ENCODE results near the gene MSH5.

The MSH5 gene

DNA sequence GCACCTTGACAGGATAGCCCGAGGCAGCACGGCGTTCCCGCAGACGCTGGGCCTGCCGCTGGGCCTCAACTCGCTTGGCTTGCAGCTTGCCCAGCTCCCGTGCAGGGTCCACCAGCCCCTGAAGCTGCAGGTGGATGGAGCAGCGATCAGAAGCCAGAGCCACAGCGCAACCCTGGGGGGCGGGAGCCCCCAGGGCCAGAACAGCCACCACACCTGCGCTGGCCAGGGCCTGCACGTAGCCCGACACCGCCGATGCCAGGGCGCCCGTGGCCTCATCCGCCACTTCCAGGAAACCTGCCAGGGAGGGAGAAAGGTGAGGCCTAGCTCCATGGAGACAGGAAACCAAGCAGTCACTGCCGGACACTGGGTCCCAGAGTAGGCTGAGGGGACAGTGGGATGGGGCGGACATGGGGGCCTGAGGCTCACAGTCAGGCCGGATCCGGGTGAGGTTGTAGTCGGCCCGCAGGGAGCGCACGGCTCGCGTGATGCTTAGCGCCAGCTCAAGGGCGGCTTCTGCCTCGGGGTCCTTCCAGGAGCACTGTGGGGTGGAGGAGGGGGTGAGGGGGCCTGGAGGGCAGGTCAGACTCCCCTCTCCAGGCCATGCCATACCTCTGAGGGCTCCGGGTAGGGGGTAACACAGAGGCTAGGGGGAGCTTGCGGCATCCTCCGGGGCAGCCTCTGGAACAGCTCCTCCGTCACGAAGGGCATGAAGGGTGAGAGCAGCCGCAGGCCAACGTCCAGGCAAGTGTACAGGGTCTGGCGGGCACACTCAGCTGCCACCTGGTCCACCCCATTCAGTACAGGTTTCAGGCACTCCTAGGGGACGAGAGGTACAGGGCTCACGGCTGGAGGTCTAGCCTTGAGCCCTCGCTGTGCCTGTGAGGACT is 39.4 kb downstream of the MSH5 start:
- no peak overlapping the region for H2AFZ ChIP-seq (ENCODE audit: low read length)
- TF ChIP-seq, protein P1, sequence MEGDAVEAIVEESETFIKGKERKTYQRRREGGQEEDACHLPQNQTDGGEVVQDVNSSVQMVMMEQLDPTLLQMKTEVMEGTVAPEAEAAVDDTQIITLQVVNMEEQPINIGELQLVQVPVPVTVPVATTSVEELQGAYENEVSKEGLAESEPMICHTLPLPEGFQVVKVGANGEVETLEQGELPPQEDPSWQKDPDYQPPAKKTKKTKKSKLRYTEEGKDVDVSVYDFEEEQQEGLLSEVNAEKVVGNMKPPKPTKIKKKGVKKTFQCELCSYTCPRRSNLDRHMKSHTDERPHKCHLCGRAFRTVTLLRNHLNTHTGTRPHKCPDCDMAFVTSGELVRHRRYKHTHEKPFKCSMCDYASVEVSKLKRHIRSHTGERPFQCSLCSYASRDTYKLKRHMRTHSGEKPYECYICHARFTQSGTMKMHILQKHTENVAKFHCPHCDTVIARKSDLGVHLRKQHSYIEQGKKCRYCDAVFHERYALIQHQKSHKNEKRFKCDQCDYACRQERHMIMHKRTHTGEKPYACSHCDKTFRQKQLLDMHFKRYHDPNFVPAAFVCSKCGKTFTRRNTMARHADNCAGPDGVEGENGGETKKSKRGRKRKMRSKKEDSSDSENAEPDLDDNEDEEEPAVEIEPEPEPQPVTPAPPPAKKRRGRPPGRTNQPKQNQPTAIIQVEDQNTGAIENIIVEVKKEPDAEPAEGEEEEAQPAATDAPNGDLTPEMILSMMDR (conservative IDR thresholded peaks at IDR 0.05; ENCODE audit: low read length) = no peak
- TF ChIP-seq EZH2phosphoT487 (IDR thresholded peaks at IDR 0.05; ENCODE audit: borderline replicate concordance) = no peak
- H3F3A ChIP-seq (ENCODE audit: low read depth) = no peaks in the 10 kb centered on the region
- H3K36me3 ChIP-seq (ENCODE audit: insufficient read depth, low read length) = peaks cover 41% of the 10 kb centered on the region; the same call in 1 of the 2 replicates
- no peaks in the 10 kb centered on the region for H3K79me2 ChIP-seq (ENCODE audit: insufficient read depth, low read length)
- H3K9ac ChIP-seq (ENCODE audit: low read depth, low read length, poor library complexity, severe bottlenecking) = no peak overlapping the region
- H4K20me1 ChIP-seq (ENCODE audit: insufficient read depth, low read length, poor library complexity, severe bottlenecking) = no peaks in the 10 kb centered on the region
- peaks cover 8% of the 10 kb centered on the region for H3K4me1 ChIP-seq (ENCODE audit: insufficient read depth, low read length, poor library complexity, severe bottlenecking)
- no peak overlapping the region for H3K4me2 ChIP-seq (ENCODE audit: low read depth, low read length, poor library complexity, severe bottlenecking)
- H3K9me2 ChIP-seq (replicated peaks; ENCODE audit: low read depth, low read length) = no peaks in the 10 kb centered on the region
- H3K9me3 ChIP-seq (ENCODE audit: insufficient read depth, low read depth, low read length) = no peaks in the 10 kb centered on the region
- no peak overlapping the region for H3K4me3 ChIP-seq (ENCODE audit: low read length, poor library complexity, severe bottlenecking)
- no peaks in the 10 kb centered on the region for H3K27me3 ChIP-seq (ENCODE audit: insufficient read depth, low read length, poor library complexity, severe bottlenecking)

DNA sequence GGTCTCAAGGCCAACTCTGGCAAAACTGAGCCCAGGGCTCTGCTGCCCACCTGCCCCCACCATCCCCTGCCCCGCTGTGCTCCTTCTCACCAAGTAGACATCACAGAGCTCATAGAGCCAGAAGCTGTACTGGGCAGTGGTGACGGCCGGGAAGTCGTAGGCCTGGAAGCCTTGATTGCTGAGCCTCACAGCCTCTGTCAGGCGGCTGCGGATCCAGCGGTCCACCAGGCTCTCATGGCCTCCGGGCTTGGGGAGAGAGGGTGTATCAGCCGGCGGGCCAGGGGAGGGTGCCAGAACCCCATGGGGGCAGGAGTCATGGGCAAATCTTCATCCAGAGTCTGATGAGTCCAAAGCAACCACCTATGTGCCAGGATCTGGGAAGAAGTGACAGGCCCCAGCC is 40.1 kb downstream of the MSH5 start:
- Histone ChIP-seq H3K9ac (ENCODE audit: low read depth, low read length, poor library complexity, severe bottlenecking) (no peak overlapping the region), H3K79me2 (ENCODE audit: insufficient read depth, low read length) (no peaks in the 10 kb centered on the region), H2AFZ (ENCODE audit: low read length) (no peak overlapping the region), H3K36me3 (ENCODE audit: insufficient read depth, low read length) (peaks cover 46% of the 10 kb centered on the region; the same call in 1 of the 2 replicates), H3K9me2 (replicated peaks; ENCODE audit: low read depth, low read length) (no peaks in the 10 kb centered on the region), H4K20me1 (ENCODE audit: insufficient read depth, low read length, poor library complexity, severe bottlenecking) (no peaks in the 10 kb centered on the region), H3K27me3 (ENCODE audit: insufficient read depth, low read length, poor library complexity, severe bottlenecking) (no peaks in the 10 kb centered on the region), H3K9me3 (ENCODE audit: insufficient read depth, low read depth, low read length) (no peaks in the 10 kb centered on the region), H3K4me3 (ENCODE audit: low read length, poor library complexity, severe bottlenecking) (no peak overlapping the region), H3K4me1 (ENCODE audit: insufficient read depth, low read length, poor library complexity, severe bottlenecking) (peaks cover 8% of the 10 kb centered on the region), H3K4me2 (ENCODE audit: low read depth, low read length, poor library complexity, severe bottlenecking) (no peak overlapping the region), H3F3A (ENCODE audit: low read depth) (no peaks in the 10 kb centered on the region)
- no peak for TF ChIP-seq EZH2phosphoT487 (IDR thresholded peaks at IDR 0.05; ENCODE audit: borderline replicate concordance)
- TF ChIP-seq, protein P1 (conservative IDR thresholded peaks at IDR 0.05; ENCODE audit: low read length) = no peak

DNA sequence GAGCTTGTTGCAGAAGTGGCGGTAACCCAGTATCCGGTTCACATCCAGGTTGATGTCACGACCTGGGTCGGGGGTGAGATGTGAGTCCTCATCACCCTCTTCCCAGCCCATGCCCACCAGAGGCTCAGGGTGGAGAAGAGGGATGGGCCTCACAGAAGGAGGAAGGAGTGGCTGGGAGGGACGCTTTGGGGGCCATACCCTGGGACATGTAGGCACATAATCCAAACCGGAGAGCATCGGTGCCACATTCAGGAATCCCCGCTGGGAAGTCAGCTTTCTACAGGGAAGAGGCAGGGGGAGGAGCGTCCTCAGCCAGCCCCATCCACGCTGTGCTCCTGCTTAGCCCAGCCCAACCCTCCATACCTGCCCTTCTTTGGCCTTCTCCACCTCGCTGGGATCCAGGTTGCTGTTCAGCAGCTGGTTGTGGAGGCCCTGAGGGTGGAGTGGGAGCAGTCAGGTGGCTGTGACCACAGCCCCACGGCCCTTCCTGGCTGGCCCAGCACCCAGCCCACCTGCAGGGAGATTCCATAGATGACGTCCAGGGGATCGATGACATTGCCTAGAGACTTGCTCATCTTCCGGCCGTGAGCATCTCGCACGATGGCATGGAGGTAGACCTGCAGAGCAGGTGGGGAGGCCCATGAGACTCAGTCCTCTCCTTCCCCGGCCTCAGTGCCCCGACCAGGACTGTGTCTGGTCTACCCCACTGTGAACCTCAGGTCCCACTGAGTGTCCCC is 40.9 kb downstream of the MSH5 start:
- Histone ChIP-seq H3K27me3 (ENCODE audit: insufficient read depth, low read length, poor library complexity, severe bottlenecking) (no peaks in the 10 kb centered on the region), H2AFZ (ENCODE audit: low read length) (no peak overlapping the region), H3K36me3 (ENCODE audit: insufficient read depth, low read length) (peaks cover 54% of the 10 kb centered on the region; the same call in 1 of the 2 replicates)

More for the DNA sequence above, 40.9 kb downstream of the MSH5 start:
- Histone ChIP-seq H3K79me2 (ENCODE audit: insufficient read depth, low read length) (no peaks in the 10 kb centered on the region), H3K9ac (ENCODE audit: low read depth, low read length, poor library complexity, severe bottlenecking) (no peak overlapping the region), H4K20me1 (ENCODE audit: insufficient read depth, low read length, poor library complexity, severe bottlenecking) (no peaks in the 10 kb centered on the region), H3K9me2 (replicated peaks; ENCODE audit: low read depth, low read length) (no peaks in the 10 kb centered on the region), H3K4me3 (ENCODE audit: low read length, poor library complexity, severe bottlenecking) (no peak overlapping the region), H3K9me3 (ENCODE audit: insufficient read depth, low read depth, low read length) (no peaks in the 10 kb centered on the region), H3F3A (ENCODE audit: low read depth) (no peaks in the 10 kb centered on the region), H3K4me1 (ENCODE audit: insufficient read depth, low read length, poor library complexity, severe bottlenecking) (peaks cover 8% of the 10 kb centered on the region), H3K4me2 (ENCODE audit: low read depth, low read length, poor library complexity, severe bottlenecking) (no peak overlapping the region)
- no peak for TF ChIP-seq EZH2phosphoT487 (IDR thresholded peaks at IDR 0.05; ENCODE audit: borderline replicate concordance)

Data from Loucy (cell line).